Measurements from ENCODE around the gene PRICKLE2. TPM values are rescaled to one million over a fixed set of nuclear protein-coding genes. Genes with fewer than 3 reads are reported as not detected.

PRICKLE2 gene
- total and polyA plus RNA-seq, 2 experiments from 2014 or later, result 1.1 to 12.5 TPM

- H3K4me3 ChIP-seq, result no peak overlapping the region
- no peaks in the 10 kb centered on the region for H4K20me1 ChIP-seq (replicated peaks; ENCODE audit: insufficient read depth)
- ATAC-seq (no peak), DNase-seq (ENCODE audit: low spot score) (no peak)
- Mint-ChIP-seq H3K9me3 (peaks cover 3% of the 10 kb centered on the region; the same call in 2 of the 3 replicates), H3K4me1 (0 out of 3 replicates have a peak, but pooled peaks cover 2% of the 10 kb centered on the region), H3K36me3 (ENCODE audit: low read depth) (0 out of 3 replicates have a peak, but pooled peaks cover 4% of the 10 kb centered on the region), H3K27ac (no peak overlapping the region), H3K4me3 (no peak overlapping the region), H3K27me3 (ENCODE audit: insufficient read depth, low read depth, poor library complexity) (no peaks in the 10 kb centered on the region)
- peaks cover 6% of the 10 kb centered on the region; the same call in 1 of the 2 replicates for H3K9me2 ChIP-seq (ENCODE audit: insufficient read depth)
- no peak overlapping the region for H3K4me2 ChIP-seq
- H3K36me3 ChIP-seq (ENCODE audit: insufficient read depth), result no peaks in the 10 kb centered on the region
- H2AFZ ChIP-seq, result no peak overlapping the region
- no peak overlapping the region for H3K27ac ChIP-seq (ENCODE audit: low read depth)
- TF ChIP-seq EZH2 (IDR thresholded peaks at IDR 0.05; ENCODE audit: low read depth, unreplicated experiment) (no peak), ZNF331 (CRISPR knock-in tag; IDR thresholded peaks at IDR 0.05; ENCODE audit: low read depth) (no peak), CTCF (conservative IDR thresholded peaks at IDR 0.05; ENCODE audit: low read depth in 2 of 2) (no peak), EZH2phosphoT487 (IDR thresholded peaks at IDR 0.05; ENCODE audit: unreplicated experiment) (no peak), ETS1 (IDR thresholded peaks at IDR 0.05) (no peak), NANOG (IDR thresholded peaks at IDR 0.05; ENCODE audit: borderline replicate concordance) (no peak), STAT1 (IDR thresholded peaks at IDR 0.05; ENCODE audit: unreplicated experiment) (no peak), ZNF114 (CRISPR knock-in tag; IDR thresholded peaks at IDR 0.05) (no peak), JUNB (IDR thresholded peaks at IDR 0.05; ENCODE audit: unreplicated experiment) (no peak), POLR2AphosphoS5 (IDR thresholded peaks at IDR 0.05; ENCODE audit: low read depth) (no peak), REST (IDR thresholded peaks at IDR 0.05; ENCODE audit: unreplicated experiment) (no peak), ZNF462 (CRISPR knock-in tag; IDR thresholded peaks at IDR 0.05) (no peak), CREB1 (CRISPR knock-in tag; IDR thresholded peaks at IDR 0.05; ENCODE audit: low read depth) (no peak)
- H3F3A ChIP-seq (replicated peaks; ENCODE audit: low read depth), result no peaks in the 10 kb centered on the region
- no peaks in the 10 kb centered on the region for H3K27me3 ChIP-seq (ENCODE audit: insufficient read depth)
- no peaks in the 10 kb centered on the region for H3K4me1 ChIP-seq (ENCODE audit: insufficient read depth)
- no peaks in the 10 kb centered on the region for H3K79me2 ChIP-seq (replicated peaks; ENCODE audit: insufficient read depth)
Observed at GRCh38 chr3:64121750-64122311, 103.4 kb downstream of the PRICKLE2 start.

All from GM23338 (cell line).